GM21360 (cell line): ENCODE results near the gene FIGNL2.

ENCODE experiments used
- ATAC-seq: cut with Tn5 transposase; IDR thresholded peaks from one replicate; pipeline ENCODE4 v1.9.1; 2021; ENCODE audit warnings: mild to moderate bottlenecking, moderate library complexity; ENCODE audit not compliant: unreplicated experiment

Gene FIGNL2

GRCh38 chr12:51860986-51861385, 12.5 kb upstream of the FIGNL2 start:
- no peak for ATAC-seq

- ATAC-seq, result no peak
Observed at GRCh38 chr12:51855586-51856428, 7.3 kb upstream of the FIGNL2 start.

- ATAC-seq, result no peak
Observed at GRCh38 chr12:51852404-51853137, 4.1 kb upstream of the FIGNL2 start.

- no peak for ATAC-seq
Observed at GRCh38 chr12:51851413-51852124, 3.1 kb upstream of the FIGNL2 start.

- ATAC-seq, result no peak
Observed at GRCh38 chr12:51850965-51851299, 2.4 kb upstream of the FIGNL2 start.

- ATAC-seq, result no peak
Observed at GRCh38 chr12:51850081-51850964, 1.8 kb upstream of the FIGNL2 start.

- no peak for ATAC-seq
Observed at GRCh38 chr12:51848841-51849735, 570 bp upstream of the FIGNL2 start.

GRCh38 chr12:51847643-51848325, 734 bp downstream of the FIGNL2 start:
- ATAC-seq, result no peak

GRCh38 chr12:51846911-51847642, 1.4 kb downstream of the FIGNL2 start:
- ATAC-seq, result no peak

- no peak for ATAC-seq
Observed at GRCh38 chr12:51846271-51846691, 2.2 kb downstream of the FIGNL2 start.

GRCh38 chr12:51845482-51845881, 3.0 kb downstream of the FIGNL2 start:
- ATAC-seq, result no peak

GRCh38 chr12:51844854-51845253, 3.7 kb downstream of the FIGNL2 start:
- no peak for ATAC-seq

GRCh38 chr12:51841727-51842126, 6.8 kb downstream of the FIGNL2 start:
- ATAC-seq, result no peak

- no peak for ATAC-seq
Observed at GRCh38 chr12:51840966-51841365, 7.6 kb downstream of the FIGNL2 start.

GRCh38 chr12:51839310-51839947, 9.1 kb downstream of the FIGNL2 start:
- no peak for ATAC-seq

GRCh38 chr12:51838762-51839161, 9.8 kb downstream of the FIGNL2 start:
- no peak for ATAC-seq

GRCh38 chr12:51838036-51838435, 10.5 kb downstream of the FIGNL2 start:
- no peak for ATAC-seq

GRCh38 chr12:51837286-51837685, 11.2 kb downstream of the FIGNL2 start:
- ATAC-seq, result no peak
